Ovary (tissue), 3 donors: ENCODE measurements around the gene DES.

Experiments used
- EP300 ChIP-seq: sonication (generic); formaldehyde crosslinking; IDR thresholded peaks from one replicate; pipeline ENCODE4 v1.6.1; 2017; ENCODE audit warnings: antibody characterized with exemption
- POLR2A ChIP-seq: fragments of 450-650 bp; IDR thresholded peaks from one replicate; pipeline ENCODE4 v1.6.1; 2017; ENCODE audit warnings: antibody characterized with exemption, mild to moderate bottlenecking, moderate library complexity
- TF ChIP-seq, protein P1 (sequence below), 3 donors: fragments of 450-650 bp in 2 of 3; fragments of 200-600 bp in 1 of 3; IDR thresholded peaks; one replicate each; pipeline versions ENCODE4 v1.5.1 to v1.8.0; 2016 to 2022; ENCODE audit warnings: antibody characterized with exemption in 3 of 3, mild to moderate bottlenecking in 1 of 3
- donor health status: DM: no; HTN: no; CAD: no.

DNA sequence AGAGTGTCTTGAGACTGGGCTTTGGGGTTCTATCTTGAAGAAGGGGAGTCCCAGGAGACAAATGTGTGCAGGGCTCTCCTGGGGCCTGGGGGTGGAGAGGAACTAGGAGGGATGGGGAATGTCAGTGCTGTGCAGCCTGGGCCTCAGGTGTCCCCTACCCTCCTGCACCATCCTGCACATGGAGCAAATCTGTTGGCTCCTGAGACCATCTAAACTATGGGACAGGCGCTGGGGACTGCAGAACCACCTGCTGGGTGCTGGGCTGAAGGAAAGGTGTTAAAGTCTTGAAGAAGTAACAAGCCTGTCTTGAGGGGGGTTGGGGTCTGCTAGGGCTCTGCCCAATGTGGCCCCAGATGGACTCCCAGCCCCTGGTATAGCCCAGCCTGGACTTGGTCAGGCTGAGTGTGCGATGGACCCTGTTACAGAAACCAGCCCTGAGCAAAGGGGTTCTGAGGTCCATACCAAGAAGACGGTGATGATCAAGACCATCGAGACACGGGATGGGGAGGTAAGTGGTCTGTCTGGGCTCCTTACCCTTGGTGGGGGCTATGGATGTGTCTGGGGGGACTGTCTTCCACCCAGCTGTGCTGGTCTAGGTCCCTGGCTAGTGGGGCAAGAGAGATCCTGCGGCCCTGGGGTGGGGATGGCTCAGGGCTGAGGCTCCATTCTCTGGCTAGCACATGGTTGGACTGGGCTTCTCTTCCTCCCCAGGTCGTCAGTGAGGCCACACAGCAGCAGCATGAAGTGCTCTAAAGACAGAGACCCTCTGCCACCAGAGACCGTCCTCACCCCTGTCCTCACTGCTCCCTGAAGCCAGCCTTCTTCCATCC, 7.3 kb downstream of the DES start:
- TF ChIP-seq, protein P1, sequence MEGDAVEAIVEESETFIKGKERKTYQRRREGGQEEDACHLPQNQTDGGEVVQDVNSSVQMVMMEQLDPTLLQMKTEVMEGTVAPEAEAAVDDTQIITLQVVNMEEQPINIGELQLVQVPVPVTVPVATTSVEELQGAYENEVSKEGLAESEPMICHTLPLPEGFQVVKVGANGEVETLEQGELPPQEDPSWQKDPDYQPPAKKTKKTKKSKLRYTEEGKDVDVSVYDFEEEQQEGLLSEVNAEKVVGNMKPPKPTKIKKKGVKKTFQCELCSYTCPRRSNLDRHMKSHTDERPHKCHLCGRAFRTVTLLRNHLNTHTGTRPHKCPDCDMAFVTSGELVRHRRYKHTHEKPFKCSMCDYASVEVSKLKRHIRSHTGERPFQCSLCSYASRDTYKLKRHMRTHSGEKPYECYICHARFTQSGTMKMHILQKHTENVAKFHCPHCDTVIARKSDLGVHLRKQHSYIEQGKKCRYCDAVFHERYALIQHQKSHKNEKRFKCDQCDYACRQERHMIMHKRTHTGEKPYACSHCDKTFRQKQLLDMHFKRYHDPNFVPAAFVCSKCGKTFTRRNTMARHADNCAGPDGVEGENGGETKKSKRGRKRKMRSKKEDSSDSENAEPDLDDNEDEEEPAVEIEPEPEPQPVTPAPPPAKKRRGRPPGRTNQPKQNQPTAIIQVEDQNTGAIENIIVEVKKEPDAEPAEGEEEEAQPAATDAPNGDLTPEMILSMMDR (IDR thresholded peaks at IDR 0.05), result no peak
- TF ChIP-seq POLR2A (no peak), EP300 (no peak)
